ENCODE results near the gene ZNF611.

DNA sequence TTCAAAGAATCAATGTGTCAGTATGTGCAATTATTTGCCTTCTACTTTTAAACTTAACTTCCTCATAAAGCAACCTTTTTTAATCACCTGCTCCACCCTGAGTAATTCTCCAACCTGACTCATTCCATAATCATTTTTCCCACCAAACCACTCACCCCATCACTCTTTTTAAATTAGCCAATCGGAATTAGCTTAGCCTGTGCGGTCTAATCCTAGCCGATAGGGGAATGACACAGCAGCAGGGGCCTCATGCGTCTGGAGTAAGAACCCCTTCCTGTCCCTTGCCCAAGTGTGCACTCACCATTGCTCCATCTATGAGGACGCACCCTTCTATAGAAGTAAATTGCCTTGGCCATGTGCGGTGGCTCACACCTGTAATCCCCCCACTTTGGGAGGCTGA is 69.3 kb downstream of the ZNF611 start:
- TF ChIP-seq POLR2A (IDR thresholded peaks at IDR 0.05) (no peak), CTCF (IDR thresholded peaks at IDR 0.05) (no peak)

Data from ovary (tissue), 3 donors.